SJSA1 (cell line): Measurements from ENCODE around the gene MT1E. TPM values are rescaled to one million over a fixed set of nuclear protein-coding genes. Genes with fewer than 3 reads are reported as not detected.

Experiments
- DNase-seq, 2 experiments: peaks; one replicate each; pipeline ENCODE4 v3.0.0-alpha.2; 2015 to 2020; ENCODE audit warnings: low spot score in 2 of 2, low read depth in 1 of 2
- H3K27ac ChIP-seq: fragments of 250-450 bp; sonication (Bioruptor Pico); 2 replicates; pipeline ENCODE4 v1.5.1; 2020; ENCODE audit warnings: mild to moderate bottlenecking, moderate library complexity
- H3K27me3 ChIP-seq: fragments of 250-450 bp; sonication (Bioruptor Pico); replicated peaks from 2 replicates; pipeline ENCODE4 v1.5.1; 2020; ENCODE audit warnings: mild to moderate bottlenecking, moderate library complexity
- H3K36me3 ChIP-seq: fragments of 250-450 bp; sonication (Bioruptor Pico); 2 replicates; pipeline ENCODE4 v1.5.1; 2020; ENCODE audit warnings: mild to moderate bottlenecking
- H3K4me1 ChIP-seq: fragments of 250-450 bp; sonication (Bioruptor Pico); replicated peaks from 2 replicates; pipeline ENCODE4 v1.6.1; 2021; ENCODE audit warnings: mild to moderate bottlenecking
- H3K4me3 ChIP-seq: fragments of 250-450 bp; sonication (Bioruptor Pico); 2 replicates; pipeline ENCODE4 v1.5.1; 2020; ENCODE audit warnings: mild to moderate bottlenecking
- H3K9me3 ChIP-seq: fragments of 250-450 bp; sonication (Bioruptor Pico); replicated peaks from 2 replicates; pipeline ENCODE4 v1.5.1; 2020; ENCODE audit warnings: mild to moderate bottlenecking
- total RNA-seq: library from RNA; depleted of rRNA; stranded (reverse); fragments of >200 nt; shearing (Covaris generic); gene quantifications from 2 replicates; pipeline ENCODE4 v1.2.3, GENCODE V29; 2014

The MT1E gene
- total RNA-seq, 1 experiment from 2014 or later = 63.9 TPM

DNA sequence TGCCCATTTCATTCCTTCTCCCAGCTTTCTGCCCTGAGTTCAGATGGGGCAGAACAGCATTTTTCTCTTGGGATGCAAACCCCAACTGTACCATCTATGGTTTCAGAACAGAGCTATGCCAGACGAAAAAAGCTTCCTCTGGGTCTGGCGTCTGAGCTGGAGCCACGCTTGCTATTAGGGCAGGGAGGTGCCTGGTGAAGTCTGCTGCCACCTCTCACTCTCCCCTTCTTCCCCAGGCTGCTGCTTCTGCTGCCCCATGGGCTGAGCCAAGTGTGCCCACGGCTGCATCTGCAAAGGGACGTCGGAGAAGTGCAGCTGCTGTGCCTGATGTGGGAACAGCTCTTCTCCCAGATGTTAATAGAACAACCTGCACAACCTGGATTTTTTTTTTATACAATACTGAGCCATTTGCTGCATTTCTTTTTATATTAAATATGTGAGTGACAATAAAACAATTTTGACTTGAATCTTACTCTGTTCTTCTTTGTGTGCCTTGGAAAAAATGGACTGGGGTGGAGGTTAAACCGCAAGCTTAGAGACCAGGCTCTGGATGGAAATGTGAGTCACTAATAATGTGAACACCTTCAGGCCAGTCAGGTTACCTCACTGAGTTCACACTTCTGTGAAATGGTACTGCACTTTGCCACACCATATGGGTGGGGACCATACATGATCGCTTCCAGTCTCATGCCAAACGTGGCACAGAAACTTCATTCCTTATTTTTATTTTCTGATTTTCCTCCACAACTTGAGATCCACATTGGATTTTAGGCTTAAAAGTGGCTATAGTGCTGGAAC, 11.2 kb downstream of the MT1E start:
- peaks cover 29% of the 10 kb centered on the region for H3K27me3 ChIP-seq

DNA sequence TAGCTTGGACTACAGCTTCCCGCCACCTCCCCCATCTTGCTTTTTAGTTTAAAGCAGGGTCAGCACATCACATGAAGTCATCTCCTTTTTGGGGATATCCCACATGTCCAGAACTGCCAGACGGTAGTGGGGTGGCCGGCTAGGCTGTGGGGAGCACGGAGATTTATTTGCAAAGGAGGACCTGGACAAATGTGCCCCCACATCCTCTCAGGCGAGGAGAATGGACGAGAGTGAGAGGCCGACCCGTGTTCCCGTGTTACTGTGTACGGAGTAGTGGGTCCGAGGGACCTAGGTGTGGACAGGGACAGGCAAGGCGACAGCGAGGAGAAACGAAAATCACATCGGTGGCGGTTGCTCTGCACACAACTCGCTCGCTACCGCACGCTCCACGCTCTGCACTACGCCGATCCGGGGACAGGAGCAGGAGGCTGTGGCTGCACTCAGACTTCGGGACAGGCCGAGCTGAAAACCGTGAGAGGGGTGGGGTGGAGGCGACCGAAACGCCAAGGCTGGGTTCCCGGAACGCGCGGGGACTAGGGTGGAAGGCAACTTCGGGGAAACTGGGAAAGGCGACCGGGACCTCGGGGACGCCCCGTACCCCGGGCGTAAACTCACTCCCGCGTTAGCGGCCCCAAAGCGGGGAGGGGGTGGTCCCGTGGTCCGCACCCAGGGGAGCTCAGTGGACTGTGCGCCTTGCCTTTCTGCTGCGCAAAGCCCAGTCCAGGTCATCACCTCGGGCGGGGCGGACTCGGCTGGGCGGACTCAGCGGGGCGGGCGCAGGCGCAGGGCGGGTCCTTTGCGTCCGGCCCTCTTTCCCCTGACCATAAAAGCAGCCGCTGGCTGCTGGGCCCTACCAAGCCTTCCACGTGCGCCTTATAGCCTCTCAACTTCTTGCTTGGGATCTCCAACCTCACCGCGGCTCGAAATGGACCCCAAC, 12.5 kb downstream of the MT1E start, which contains the start of gene MT1A:
Gene MT1A, plus strand, starts transcription at position 853 of the 937 bp plus-strand sequence. Its CDS starts 73 bp downstream, at position 926.
- H3K4me3 ChIP-seq = no peak within 1 kb of the TSS
- H3K27me3 ChIP-seq = peaks cover 41% of the 10 kb centered on the region
- H3K4me1 ChIP-seq = no peaks in the 10 kb centered on the region
- no peaks in the 10 kb centered on the region for H3K9me3 ChIP-seq
- H3K36me3 ChIP-seq = no peaks in the 10 kb centered on the region
- no peak within 1 kb of the TSS for H3K27ac ChIP-seq
- DNase-seq = no peak

More for the DNA sequence above, 11.2 kb downstream of the MT1E start:
- peaks cover 7% of the 10 kb centered on the region for H3K4me1 ChIP-seq
- DNase-seq = no peak
- no peak overlapping the region for H3K4me3 ChIP-seq
- H3K36me3 ChIP-seq = no peaks in the 10 kb centered on the region
- H3K9me3 ChIP-seq = no peaks in the 10 kb centered on the region
- H3K27ac ChIP-seq = no peak overlapping the region

DNA sequence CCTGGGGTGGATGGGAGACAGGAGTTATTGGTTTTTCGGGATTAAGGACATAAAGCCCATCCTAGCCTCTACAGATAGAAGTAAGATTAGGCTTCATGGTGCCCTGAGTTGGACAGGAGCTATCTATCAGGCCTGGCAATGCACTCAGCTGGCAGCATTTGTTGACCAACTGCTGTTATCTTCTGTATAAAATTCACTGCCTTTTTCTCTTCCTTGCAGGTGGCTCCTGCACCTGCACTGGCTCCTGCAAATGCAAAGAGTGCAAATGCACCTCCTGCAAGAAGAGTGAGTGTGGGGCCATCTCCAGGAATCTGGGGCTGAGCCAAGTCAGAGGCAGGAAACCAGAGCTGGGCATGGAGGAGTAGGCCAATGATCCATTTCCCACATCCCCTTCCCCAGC, 13.5 kb downstream of the MT1E start:
- Histone ChIP-seq H3K4me3 (no peak overlapping the region), H3K9me3 (no peaks in the 10 kb centered on the region), H3K4me1 (no peaks in the 10 kb centered on the region), H3K27me3 (peaks cover 51% of the 10 kb centered on the region), H3K36me3 (no peaks in the 10 kb centered on the region), H3K27ac (no peak overlapping the region)
- no peak for DNase-seq

DNA sequence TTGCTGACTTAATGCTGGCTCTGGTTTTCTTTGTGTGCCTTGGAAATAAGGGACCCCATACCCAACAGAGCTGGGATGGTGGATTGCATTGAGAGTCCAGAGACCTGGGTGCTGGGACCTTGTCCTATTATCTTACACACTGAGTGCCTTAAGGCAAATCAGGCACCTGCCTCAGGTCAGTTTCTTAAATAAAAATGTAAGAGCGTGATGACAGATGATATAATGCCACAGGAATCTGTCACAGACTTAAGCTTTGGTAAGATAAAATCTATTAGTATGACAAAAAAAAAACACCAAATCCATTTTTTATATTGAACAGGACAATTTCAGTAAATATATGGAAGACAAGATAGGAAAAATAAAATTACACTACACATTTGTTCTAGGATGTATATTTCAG, 14.5 kb downstream of the MT1E start:
- peaks cover 59% of the 10 kb centered on the region for H3K27me3 ChIP-seq
- H3K9me3 ChIP-seq = no peaks in the 10 kb centered on the region
- H3K4me3 ChIP-seq = no peak overlapping the region
- no peak overlapping the region for H3K27ac ChIP-seq
- no peaks in the 10 kb centered on the region for H3K36me3 ChIP-seq
- H3K4me1 ChIP-seq = no peaks in the 10 kb centered on the region
- DNase-seq = no peak

DNA sequence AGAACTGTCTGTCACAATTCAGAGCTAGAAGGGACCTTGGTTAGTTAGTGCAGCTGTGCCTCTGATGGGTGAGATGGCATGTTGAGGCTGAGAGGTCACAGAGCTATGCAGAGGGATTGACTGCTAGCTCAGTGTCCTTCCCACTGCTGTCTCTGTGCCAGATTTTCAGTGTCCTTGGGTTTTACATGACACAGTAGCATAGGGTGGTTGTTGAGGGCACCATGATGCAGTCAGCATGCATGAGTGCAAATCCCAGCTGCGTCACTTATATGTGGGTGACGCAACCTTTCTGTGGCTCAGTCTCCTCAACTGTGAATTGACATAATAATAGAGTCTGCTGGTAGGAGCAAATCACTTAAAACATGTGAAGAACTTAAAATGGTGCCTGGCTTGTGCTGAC, 15.6 kb downstream of the MT1E start:
- Histone ChIP-seq H3K4me3 (no peak overlapping the region), H3K27me3 (peaks cover 67% of the 10 kb centered on the region)

DNA sequence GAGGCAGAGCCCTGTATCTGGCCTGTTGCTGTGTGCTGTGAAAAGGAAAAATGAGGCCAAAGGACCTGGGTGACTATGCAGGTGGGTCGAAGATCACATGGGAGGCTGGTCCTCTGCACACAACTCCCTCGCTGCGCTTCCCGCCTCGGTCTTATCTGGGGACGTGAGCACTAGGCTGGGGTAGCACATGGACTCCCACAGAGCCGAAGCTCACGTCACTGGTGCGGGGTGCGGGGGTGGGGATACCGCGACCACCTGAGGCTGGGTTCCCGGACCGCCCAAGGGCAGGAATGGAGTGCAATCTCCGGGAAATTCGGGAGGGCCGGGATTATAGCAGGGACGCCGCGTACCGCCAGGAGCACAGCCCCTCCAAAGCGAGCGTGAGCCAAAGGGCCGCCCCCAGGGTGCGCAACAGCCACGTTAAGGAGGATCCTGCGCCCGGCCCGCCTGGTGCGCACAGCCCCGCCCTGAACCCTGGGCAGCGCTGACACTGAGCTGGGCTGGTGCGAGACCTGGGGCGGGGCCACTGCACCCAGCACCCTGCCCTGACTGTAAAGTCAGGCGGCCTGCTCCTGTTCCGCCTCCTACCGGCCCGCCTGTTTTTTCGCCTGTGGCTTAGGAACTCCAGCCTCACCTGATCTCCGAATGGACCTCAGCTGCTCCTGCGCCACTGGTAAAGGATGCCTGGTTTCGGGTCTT, 17.6 kb downstream of the MT1E start:
- Histone ChIP-seq H3K27me3 (peaks cover 69% of the 10 kb centered on the region), H3K27ac (no peak overlapping the region), H3K9me3 (no peaks in the 10 kb centered on the region), H3K4me1 (no peaks in the 10 kb centered on the region), H3K36me3 (no peaks in the 10 kb centered on the region), H3K4me3 (no peak overlapping the region)
- DNase-seq = no peak

More for the DNA sequence above, 15.6 kb downstream of the MT1E start:
- H3K36me3 ChIP-seq = no peaks in the 10 kb centered on the region
- H3K4me1 ChIP-seq = no peaks in the 10 kb centered on the region
- H3K9me3 ChIP-seq = no peaks in the 10 kb centered on the region
- no peak for DNase-seq
- H3K27ac ChIP-seq = no peak overlapping the region

DNA sequence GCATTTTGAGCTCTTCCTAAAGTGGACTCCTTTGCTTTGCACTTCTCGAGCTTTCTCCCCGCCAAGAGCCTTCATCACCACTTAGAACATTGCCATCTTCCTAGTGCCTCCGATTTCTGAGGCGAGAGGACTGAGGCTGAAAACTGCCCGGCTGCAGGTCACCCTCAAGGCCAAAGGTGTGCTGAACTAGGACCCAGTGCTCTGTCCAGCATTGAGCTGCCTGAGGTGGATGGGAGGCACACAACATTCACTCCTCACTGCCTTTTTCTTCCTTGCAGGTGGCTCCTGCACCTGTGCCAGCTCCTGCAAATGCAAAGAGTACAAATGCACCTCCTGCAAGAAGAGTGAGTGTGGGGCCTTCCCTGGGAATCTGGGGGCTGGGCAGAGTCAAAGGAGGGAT, 18.3 kb downstream of the MT1E start:
- H3K4me3 ChIP-seq = no peak overlapping the region
- H3K27ac ChIP-seq = no peak overlapping the region
- no peaks in the 10 kb centered on the region for H3K36me3 ChIP-seq
- H3K4me1 ChIP-seq = no peaks in the 10 kb centered on the region
- no peak for DNase-seq
- H3K9me3 ChIP-seq = no peaks in the 10 kb centered on the region
- H3K27me3 ChIP-seq = peaks cover 63% of the 10 kb centered on the region

DNA sequence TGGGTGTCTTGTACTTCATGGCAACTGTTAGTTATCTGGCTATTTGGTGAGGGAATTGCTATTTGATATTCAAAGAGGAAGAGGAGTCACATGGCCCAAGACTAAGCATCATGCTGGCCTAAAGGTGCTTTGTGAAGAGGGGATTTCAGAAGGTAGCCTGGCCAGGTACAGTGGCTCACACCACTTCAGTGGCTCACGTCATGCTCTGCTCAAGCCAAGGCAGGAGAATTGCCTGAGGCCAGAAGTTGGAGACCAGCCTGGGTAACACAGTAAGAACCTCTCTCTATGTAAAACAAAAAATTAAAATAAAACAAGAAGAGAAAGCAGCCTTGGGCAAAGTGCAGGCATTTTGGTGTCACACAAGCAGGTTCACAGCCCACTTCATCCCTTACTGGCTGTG, 19.7 kb downstream of the MT1E start:
- no peak overlapping the region for H3K4me3 ChIP-seq
- H3K27ac ChIP-seq = no peak overlapping the region
- DNase-seq = no peak
- no peaks in the 10 kb centered on the region for H3K36me3 ChIP-seq
- peaks cover 55% of the 10 kb centered on the region for H3K27me3 ChIP-seq
- H3K4me1 ChIP-seq = no peaks in the 10 kb centered on the region
- H3K9me3 ChIP-seq = no peaks in the 10 kb centered on the region

DNA sequence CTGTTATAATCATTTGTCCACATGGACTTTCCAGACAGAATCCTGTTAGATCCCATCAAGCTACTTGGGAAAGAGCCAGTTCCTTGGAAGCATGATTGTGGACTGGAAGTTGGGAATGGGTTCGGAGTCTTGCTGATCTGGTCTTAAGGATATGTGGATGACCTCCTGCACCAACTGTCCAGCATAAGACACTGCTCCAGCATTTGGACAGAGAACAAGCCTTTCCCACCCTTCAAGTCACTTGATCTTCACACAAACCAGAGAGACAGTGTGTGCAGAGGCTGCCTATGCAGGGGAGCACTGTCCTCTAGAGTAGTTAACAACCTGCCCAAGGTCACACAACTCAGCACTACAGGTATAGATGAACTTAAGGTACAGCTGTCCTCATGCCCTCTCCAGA, 20.3 kb downstream of the MT1E start:
- Histone ChIP-seq H3K4me1 (no peaks in the 10 kb centered on the region), H3K4me3 (no peak overlapping the region), H3K27ac (no peak overlapping the region), H3K36me3 (no peaks in the 10 kb centered on the region), H3K9me3 (no peaks in the 10 kb centered on the region), H3K27me3 (peaks cover 55% of the 10 kb centered on the region)
- DNase-seq = no peak

DNA sequence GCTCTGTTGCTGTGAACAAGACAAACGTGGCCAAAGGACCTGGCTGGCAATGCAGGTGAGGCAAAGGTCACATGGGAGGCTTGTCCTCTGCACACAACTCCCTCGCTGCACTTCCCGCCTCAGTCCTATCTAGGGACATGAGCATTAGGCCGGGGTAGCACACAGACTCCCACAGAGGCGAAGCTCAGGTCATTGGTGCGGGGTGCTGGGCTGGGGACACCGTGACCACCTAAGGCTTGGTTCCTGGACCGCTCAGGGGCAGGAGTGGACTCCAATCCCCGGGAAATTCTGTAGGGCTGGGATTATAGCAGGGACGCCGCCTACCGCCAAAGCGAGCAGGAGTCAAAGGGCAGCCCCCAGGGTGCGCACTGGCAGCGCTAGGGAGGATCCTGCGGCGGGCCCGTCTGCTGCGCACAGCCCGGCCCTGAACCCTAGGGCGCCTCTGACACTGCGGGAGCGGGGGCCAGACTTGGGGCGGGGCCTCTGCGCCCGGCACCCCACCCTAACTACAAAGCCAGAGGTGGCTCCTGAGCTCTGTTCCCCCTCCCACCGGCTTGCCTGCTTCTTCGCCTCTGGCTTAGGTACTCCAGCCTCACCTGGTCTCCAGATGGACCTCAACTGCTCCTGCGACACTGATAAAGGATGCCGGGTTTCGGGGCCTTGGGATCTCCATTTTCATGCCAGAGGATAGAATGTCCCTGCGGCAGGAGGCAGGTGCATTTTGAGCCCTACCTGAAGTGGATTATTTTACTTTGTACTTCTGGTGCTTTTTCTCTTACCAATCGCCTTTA, 22.3 kb downstream of the MT1E start:
- no peak for DNase-seq
- H3K36me3 ChIP-seq = no peaks in the 10 kb centered on the region
- no peaks in the 10 kb centered on the region for H3K9me3 ChIP-seq
- no peaks in the 10 kb centered on the region for H3K4me1 ChIP-seq
- H3K27ac ChIP-seq = no peak overlapping the region
- H3K4me3 ChIP-seq = no peak overlapping the region
- peaks cover 45% of the 10 kb centered on the region for H3K27me3 ChIP-seq

DNA sequence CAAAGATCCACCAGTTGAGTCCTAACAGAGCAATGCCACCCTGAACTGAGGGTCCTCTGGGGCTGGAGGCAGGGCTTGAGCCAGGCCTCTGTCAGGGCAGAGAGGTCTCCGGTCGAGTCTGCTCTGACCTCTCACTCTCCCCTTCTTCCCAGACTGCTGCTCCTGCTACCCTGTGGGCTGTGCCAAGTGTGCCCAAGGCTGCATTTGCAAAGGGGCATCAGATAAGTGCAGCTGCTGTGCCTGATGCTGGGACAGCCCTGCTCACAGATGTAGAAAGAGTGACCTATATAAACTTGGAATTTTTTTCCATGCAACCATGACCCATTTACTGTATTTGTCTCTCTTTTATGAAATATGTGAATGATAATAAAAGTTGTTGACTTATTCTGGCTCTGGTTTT, 23.7 kb downstream of the MT1E start:
- Histone ChIP-seq H3K4me1 (no peaks in the 10 kb centered on the region), H3K36me3 (no peaks in the 10 kb centered on the region), H3K9me3 (no peaks in the 10 kb centered on the region), H3K27me3 (peaks cover 31% of the 10 kb centered on the region), H3K4me3 (no peak overlapping the region), H3K27ac (no peak overlapping the region)
- DNase-seq = no peak

DNA sequence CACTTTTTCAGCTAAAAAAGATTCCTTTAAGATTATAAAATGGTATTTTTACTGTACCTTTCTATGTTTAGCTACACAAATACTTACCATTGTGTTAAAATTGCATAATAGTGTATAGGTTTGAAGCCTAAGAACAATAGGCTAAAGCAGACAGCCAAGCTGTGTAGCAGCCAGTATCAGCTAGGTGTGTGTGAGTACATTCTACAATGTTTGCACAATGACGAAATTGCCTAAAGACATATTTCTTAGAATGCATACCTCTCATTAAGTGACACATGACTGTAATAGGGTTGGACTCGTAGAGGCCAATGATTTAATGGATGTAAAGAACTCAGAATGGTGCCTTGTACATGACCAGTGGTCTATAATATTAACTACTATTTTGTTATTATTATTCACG, 24.2 kb downstream of the MT1E start:
- peaks cover 26% of the 10 kb centered on the region for H3K27me3 ChIP-seq
- no peak overlapping the region for H3K4me3 ChIP-seq
- DNase-seq = no peak
- no peaks in the 10 kb centered on the region for H3K9me3 ChIP-seq
- H3K36me3 ChIP-seq = no peaks in the 10 kb centered on the region
- no peaks in the 10 kb centered on the region for H3K4me1 ChIP-seq
- no peak overlapping the region for H3K27ac ChIP-seq

DNA sequence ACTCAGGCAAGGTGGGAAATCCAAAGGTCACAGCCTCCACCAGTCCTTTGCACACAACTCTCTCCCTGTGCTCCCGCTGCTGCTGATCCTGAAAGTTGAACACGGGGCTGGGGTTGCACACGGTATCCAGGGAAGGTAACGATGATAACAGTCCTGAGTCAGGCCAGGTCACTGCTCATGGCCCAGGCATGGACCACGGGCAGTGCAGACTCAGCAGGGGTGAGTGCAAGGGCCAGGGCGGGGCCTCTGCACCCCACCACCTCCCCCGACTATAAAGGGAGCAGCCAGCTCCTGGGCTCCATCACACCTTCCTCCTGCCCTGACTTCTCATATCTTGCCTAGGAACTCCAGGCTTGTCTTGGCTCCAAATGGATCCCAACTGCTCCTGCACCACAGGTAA, 26.0 kb downstream of the MT1E start, which contains the start of gene MT1B:
Gene MT1B, plus strand, starts transcription at position 301 of the 400 bp plus-strand sequence. Its CDS starts 68 bp downstream, at position 369.
- Histone ChIP-seq H3K9me3 (no peaks in the 10 kb centered on the region), H3K27ac (no peak within 1 kb of the TSS), H3K36me3 (no peaks in the 10 kb centered on the region), H3K4me3 (no peak within 1 kb of the TSS), H3K4me1 (no peaks in the 10 kb centered on the region), H3K27me3 (peaks cover 15% of the 10 kb centered on the region)
- DNase-seq = no peak
